ENCODE measurements around the gene CAPN7.
"Not testable (repeated sequence)": the region's sequence is repeated elsewhere in the genome, so short reads cannot be mapped to it uniquely, and the experiment has no call there.

The CAPN7 gene

DNA sequence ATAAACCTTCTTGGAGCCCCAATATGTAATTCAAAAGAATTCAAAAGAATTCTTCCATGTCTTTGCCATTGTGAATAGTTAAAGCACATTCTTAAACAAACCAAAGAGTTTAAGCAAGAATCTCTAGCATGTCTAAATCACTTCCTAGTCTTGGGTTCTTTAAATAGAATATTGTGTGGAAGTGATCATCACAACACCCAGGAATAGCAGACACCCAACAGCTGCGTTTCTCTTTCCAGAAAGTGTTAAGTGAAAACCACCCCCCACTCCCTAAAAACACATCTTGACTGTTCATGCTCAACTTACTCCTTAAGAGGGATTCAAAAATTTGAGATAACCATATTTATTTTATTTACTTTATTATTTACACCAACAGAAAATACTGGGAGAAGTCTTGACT, 24.1 kb upstream of the CAPN7 start:
- H3K27me3 Mint-ChIP-seq (ENCODE audit: low read depth), result peaks cover 37% of the 10 kb centered on the region
- H3K9me3 Mint-ChIP-seq, result no peaks in the 10 kb centered on the region
- no peaks in the 10 kb centered on the region for H3K36me3 Mint-ChIP-seq (ENCODE audit: low read depth)
- H3K4me3 Mint-ChIP-seq, result no peak overlapping the region
- no peak overlapping the region for H3K27ac Mint-ChIP-seq
- peaks cover 7% of the 10 kb centered on the region for H3K4me1 Mint-ChIP-seq (ENCODE audit: low read depth)

DNA sequence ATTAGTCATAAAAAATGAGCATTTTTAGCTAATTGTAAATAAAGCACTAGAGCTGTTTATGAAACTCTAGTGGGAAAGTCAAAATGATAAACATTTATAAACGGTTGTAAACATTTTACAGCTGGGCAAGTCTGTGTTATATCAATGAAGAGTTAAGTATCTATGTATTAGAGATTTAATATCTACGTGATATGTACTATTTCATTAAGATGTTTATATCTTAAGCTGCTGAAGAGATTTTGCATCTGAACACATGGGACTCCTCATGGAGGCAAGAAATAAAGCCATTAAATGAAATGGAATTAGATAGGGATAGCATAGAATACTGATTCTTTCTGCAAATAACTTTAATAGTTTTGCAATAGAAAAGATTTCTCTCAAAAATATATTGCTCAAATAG, 23.0 kb upstream of the CAPN7 start:
- Mint-ChIP-seq H3K4me3 (no peak overlapping the region), H3K36me3 (ENCODE audit: low read depth) (no peaks in the 10 kb centered on the region), H3K27ac (no peak overlapping the region), H3K4me1 (ENCODE audit: low read depth) (peaks cover 7% of the 10 kb centered on the region), H3K27me3 (ENCODE audit: low read depth) (peaks cover 35% of the 10 kb centered on the region), H3K9me3 (no peaks in the 10 kb centered on the region)

DNA sequence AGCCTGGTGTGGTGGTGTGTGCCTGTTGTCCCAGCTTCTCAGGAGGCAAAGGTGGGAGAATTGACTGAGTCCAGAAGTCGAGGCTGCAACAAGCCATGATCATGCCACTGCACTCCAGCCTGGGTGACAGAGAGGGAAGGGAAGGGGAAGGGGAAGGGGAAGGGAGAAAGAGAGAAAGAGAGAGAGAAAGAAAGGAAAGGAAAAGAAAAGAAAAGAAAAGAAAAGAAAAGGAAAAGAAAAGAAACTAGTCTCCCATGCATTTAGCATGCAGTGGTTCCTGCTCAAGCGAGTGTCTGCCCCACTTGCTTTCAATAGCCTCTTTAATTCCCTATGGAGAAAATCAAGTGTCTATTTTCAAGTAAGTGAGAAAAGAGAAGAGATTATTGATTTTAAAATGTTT, 20.6 kb upstream of the CAPN7 start:
- no peaks in the 10 kb centered on the region for H3K9me3 Mint-ChIP-seq
- peaks cover 24% of the 10 kb centered on the region for H3K27me3 Mint-ChIP-seq (ENCODE audit: low read depth)
- no peaks in the 10 kb centered on the region for H3K36me3 Mint-ChIP-seq (ENCODE audit: low read depth)
- H3K4me1 Mint-ChIP-seq (ENCODE audit: low read depth), result peaks cover 1% of the 10 kb centered on the region
- no peak overlapping the region for H3K4me3 Mint-ChIP-seq
- H3K27ac Mint-ChIP-seq, result no peak overlapping the region

DNA sequence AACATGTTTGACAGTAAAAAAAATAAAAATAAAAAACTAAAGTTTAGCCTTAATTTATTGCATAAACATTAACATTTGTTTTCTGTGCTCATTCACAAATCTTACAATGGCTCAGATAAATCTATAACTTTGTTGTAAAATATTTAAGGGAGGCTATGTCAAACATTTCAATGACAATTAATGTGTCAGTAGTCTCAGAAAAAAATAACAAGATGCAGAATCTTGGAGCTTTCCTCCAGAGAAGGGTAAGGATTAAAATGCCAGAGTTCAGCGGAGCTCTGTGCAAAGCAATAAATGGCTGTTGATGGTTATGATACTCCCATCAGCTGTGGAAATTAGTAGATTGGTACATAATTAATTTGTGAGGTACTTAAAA, 20.0 kb upstream of the CAPN7 start:
- no peak overlapping the region for H3K27ac Mint-ChIP-seq
- H3K36me3 Mint-ChIP-seq (ENCODE audit: low read depth), result no peaks in the 10 kb centered on the region
- no peaks in the 10 kb centered on the region for H3K9me3 Mint-ChIP-seq
- no peak overlapping the region for H3K4me3 Mint-ChIP-seq
- H3K27me3 Mint-ChIP-seq (ENCODE audit: low read depth), result peaks cover 20% of the 10 kb centered on the region
- H3K4me1 Mint-ChIP-seq (ENCODE audit: low read depth), result no peaks in the 10 kb centered on the region

DNA sequence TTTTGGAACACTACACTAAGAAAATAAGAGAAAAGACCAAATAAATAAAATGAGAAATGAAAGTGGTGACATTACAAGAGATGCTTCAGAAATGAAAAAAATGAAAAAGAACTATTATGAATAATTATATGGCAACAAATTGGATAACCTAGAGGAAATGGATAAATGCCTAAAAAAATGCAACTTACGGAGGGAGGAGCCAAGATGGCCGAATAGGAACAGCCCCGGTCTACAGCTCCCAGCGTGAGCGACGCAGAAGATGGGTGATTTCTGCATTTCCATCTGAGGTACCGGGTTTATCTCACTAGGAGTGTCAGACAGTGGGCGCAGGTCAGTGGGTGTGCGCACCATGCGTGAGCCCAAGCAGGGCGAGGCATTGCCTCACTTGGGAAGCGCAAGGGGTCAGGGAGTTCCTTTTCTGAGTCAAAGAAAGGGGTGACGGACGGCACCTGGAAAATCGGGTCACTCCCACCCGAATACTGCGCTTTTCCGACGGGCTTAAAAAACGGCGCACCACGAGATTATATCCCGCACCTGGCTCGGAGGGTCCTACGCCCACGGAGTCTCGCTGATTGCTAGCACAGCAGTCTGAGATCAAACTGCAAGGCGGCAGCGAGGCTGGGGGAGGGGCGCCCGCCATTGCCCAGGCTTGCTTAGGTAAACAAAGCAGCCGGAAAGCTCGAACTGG, 19.4 kb upstream of the CAPN7 start:
- not testable (repeated sequence) for H3K27ac Mint-ChIP-seq; H3K4me3 Mint-ChIP-seq; H3K4me1 Mint-ChIP-seq (ENCODE audit: low read depth); H3K9me3 Mint-ChIP-seq; H3K36me3 Mint-ChIP-seq (ENCODE audit: low read depth)
- H3K27me3 Mint-ChIP-seq (ENCODE audit: low read depth), result peaks cover 15% of the 10 kb centered on the region

DNA sequence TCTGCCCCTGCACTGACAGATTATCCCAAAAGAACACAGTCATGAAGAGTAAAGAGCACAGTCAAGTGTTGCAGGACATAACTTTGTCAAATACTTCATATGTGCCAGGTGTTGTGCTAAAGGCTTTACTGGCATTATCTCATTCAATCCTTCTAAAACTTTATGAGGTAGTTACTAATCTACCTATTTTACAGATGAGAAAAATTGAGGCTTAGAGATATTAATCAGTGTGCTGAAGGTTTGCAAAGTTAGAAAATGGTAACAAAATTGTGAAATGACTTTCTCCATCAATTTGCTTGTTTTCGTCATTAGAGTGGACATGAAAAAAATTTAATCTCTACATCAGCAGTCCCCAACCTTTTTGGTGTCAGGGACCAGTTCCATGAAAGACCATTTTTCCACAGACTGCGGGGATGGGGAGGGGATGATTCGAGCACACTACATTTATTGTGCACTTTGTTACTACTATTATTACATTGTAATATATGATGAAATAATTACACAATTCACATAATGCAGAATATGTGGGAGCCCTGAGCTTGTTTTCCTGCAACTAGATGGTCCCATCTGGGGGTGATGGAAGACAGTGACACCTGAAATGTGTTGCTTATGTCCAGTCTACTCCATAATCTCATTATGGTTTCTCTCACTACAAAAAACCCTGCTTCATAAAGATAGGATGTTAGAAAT, 8.6 kb upstream of the CAPN7 start:
- Mint-ChIP-seq H3K9me3 (no peaks in the 10 kb centered on the region), H3K4me3 (no peak overlapping the region), H3K27me3 (ENCODE audit: low read depth) (peaks cover 55% of the 10 kb centered on the region), H3K4me1 (ENCODE audit: low read depth) (no peaks in the 10 kb centered on the region), H3K27ac (no peak overlapping the region), H3K36me3 (ENCODE audit: low read depth) (no peaks in the 10 kb centered on the region)

DNA sequence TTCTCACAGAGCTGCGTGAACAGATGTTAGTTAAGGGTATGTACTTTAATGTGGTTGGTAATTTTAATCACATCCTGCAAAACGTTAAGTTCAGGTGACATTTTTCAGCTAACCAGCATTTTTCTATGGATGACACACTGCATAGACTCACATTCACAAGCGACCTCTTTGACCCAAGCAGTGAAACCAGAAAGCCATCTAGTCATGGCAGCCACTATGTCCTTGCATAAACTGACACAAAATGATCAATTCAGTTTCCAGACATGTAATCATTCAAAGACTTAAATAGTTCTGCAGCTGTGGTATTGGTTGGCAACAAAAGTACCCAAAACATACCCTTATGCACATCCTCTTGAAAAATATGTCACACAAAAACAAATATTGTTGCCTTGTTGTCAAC, 7.4 kb upstream of the CAPN7 start:
- no peak overlapping the region for H3K4me3 Mint-ChIP-seq
- H3K36me3 Mint-ChIP-seq (ENCODE audit: low read depth), result no peaks in the 10 kb centered on the region
- no peaks in the 10 kb centered on the region for H3K9me3 Mint-ChIP-seq
- H3K4me1 Mint-ChIP-seq (ENCODE audit: low read depth), result peaks cover 3% of the 10 kb centered on the region
- peaks cover 43% of the 10 kb centered on the region for H3K27me3 Mint-ChIP-seq (ENCODE audit: low read depth)
- no peak overlapping the region for H3K27ac Mint-ChIP-seq

DNA sequence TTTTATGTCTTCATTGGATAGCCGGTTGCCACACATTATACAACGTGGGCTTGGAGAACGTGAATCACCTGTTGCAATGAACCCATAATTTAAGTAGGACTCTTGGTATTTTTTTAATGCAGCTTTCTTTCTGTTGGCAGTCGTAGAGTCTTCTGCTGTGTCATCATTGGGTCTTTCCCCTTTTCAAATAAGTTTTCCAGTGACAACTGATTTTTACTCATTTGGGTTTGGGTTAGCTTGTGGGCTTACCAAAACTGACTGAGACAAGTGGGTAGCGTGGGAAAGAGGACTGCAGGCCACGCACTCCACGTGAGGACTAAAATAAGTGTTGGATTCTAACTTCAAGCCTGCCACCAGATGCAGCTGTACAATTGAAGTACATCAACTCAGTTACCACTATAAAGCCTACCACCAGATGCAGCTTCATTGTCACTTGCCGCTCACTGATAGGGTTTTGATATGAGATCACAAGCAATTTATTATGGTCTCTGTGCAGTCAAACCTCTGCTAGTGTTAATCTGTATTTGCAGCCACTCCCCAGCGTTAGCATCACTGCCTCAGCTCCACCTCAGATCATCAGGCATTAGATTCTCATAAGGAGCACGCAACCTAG, 6.4 kb upstream of the CAPN7 start:
- Mint-ChIP-seq H3K36me3 (ENCODE audit: low read depth) (no peaks in the 10 kb centered on the region), H3K27me3 (ENCODE audit: low read depth) (peaks cover 34% of the 10 kb centered on the region), H3K4me1 (ENCODE audit: low read depth) (peaks cover 3% of the 10 kb centered on the region), H3K27ac (no peak overlapping the region), H3K4me3 (no peak overlapping the region), H3K9me3 (no peaks in the 10 kb centered on the region)

DNA sequence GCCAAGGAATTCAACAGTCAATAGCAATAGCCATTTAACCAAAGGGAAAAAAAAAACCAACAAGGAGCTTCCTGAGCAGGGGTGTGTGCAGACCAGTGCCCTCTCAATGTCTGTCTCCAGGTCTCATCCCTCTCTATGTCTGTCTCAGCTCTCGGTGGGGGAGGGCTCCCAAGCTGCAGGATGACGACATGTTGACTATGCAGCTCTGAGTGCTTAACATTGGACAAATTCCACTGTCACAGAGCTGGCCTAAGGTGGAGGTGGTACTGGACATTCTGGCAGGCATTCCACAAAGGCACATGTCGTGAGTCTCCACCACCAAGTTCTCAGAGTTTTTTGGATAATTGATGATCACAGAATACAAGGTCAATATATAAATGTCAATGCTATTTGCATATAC, 2.0 kb upstream of the CAPN7 start:
- Mint-ChIP-seq H3K36me3 (ENCODE audit: low read depth) (peaks cover 1% of the 10 kb centered on the region), H3K27ac (no peak overlapping the region), H3K9me3 (no peaks in the 10 kb centered on the region), H3K27me3 (ENCODE audit: low read depth) (no peaks in the 10 kb centered on the region), H3K4me1 (ENCODE audit: low read depth) (peaks cover 20% of the 10 kb centered on the region), H3K4me3 (no peak overlapping the region)

DNA sequence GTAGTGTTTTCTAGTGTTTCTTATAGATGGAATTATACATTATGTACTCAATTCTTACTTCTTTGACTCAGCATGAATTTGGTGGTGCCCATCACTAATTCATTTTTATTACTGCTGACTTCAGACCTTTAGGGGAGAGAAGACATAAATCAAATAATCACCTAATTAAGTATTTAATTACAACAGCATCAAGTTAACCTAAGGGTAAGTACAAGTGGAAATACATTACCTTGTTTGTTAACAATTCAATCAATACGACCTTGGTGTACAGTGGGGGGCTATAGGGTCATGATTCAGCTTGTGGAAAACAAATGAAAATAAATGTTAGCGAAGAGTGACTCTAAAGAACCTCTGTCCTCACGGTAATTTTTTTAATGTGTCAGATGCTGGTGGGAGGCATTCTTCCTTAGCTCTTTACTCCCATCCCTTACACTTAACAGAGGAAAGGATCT, 538 bp upstream of the CAPN7 start:
- Mint-ChIP-seq H3K4me1 (ENCODE audit: low read depth) (peaks cover 20% of the 10 kb centered on the region), H3K4me3 (peak overlapping the region; percentile 89), H3K36me3 (ENCODE audit: low read depth) (peaks cover 1% of the 10 kb centered on the region), H3K27me3 (ENCODE audit: low read depth) (no peaks in the 10 kb centered on the region), H3K9me3 (no peaks in the 10 kb centered on the region), H3K27ac (peak overlapping the region; percentile 82)

DNA sequence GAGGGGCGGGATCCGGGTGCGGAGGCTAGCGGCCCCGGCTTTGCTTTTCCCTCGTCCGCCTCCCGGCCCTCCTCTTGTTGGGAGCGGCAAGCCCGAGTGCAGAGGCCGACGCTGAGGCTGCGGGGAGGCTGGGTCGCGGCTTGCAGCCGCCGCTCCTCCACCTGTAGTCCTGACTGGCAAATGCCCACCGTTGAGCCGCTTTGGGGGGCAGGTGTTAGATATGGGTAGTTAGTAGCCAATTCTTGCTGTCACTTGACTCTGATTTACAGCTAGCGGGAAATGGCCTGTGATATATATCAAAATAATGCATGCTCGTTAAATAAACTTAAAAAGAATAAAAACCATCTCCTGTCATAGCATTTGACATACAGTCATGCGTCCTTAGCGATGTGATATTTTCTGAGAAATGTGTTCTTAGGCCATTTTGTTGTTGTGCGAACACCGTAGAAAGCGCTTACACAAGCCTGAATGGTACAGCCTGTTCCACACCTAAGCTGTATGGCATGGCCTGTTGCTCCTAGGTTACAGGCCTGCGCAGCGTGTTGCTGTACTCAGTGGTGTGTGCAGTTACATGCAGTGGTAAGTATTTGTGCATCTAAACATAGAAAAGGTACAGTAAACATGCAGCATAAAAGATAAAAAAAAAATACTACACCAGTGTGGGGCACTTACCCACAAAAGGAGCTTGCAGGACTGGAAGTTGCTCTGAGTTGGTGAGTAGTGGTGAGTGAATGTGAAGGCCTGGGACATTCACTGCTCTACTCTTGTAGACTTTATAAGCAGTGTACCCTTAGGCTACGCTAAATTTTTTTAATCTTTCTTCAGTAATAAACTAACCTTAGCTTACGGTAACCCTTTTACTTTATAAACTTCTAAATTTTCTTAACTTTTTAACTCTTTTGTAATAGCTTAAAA, 873 bp downstream of the CAPN7 start:
- Mint-ChIP-seq H3K9me3 (no peaks in the 10 kb centered on the region), H3K36me3 (ENCODE audit: low read depth) (peaks cover 3% of the 10 kb centered on the region), H3K27me3 (ENCODE audit: low read depth) (no peaks in the 10 kb centered on the region), H3K4me3 (peak overlapping the region; percentile 95), H3K4me1 (ENCODE audit: low read depth) (peaks cover 20% of the 10 kb centered on the region), H3K27ac (peak overlapping the region; percentile 95)

DNA sequence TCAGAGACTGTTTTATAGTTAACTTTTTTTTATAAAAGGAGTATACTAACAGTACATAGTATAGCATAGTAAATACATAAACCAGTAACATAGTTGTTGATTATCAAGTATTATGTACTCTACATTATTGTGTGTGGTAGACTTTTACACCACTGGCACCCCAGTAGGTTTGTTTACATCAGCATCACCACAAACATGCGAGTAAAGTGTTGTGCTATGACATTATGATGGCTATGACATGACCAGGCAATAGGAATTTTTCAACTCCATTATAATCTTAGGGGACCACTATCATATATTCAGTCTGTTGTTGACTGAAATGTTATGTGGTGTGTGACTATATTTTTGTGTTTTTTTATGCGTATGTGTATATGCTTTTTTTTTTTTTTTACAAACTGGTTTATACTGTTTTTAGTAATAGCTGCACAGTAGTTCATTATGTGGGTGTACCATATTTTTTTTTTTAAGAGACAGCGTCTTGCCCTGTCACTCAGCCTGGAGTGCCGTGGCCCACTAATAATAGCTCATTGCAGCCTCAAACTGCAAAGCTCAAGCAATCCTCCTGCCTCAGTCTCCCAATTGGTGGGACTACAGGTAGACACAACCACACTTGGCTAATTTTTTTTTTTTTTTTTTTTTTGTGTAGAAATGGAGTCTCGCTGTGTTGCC, 1.9 kb downstream of the CAPN7 start:
- Mint-ChIP-seq H3K36me3 (ENCODE audit: low read depth) (peaks cover 9% of the 10 kb centered on the region), H3K27me3 (ENCODE audit: low read depth) (no peaks in the 10 kb centered on the region), H3K27ac (peak overlapping the region; percentile 67), H3K4me3 (peak overlapping the region; percentile 95), H3K9me3 (no peaks in the 10 kb centered on the region), H3K4me1 (ENCODE audit: low read depth) (peaks cover 20% of the 10 kb centered on the region)

DNA sequence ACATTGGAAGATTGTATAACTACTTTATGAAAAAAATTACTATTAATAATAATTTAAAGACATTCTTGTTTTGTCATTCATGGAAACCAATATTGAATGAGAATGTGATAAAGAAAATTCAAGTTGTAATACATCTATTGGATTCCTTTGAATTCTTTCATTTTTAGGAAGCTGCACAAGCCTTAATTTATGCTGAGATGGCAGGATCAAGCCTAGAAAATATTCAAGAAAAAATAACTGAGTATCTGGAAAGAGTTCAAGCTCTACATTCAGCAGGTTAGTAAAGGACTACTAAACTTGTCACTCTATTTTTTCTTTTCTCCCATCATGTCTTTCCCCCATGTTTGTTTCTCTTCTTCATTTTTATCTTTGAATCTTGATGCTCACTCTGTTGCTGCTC, 5.9 kb downstream of the CAPN7 start:
- peaks cover 11% of the 10 kb centered on the region for H3K4me1 Mint-ChIP-seq (ENCODE audit: low read depth)
- H3K27ac Mint-ChIP-seq, result no peak overlapping the region
- H3K36me3 Mint-ChIP-seq (ENCODE audit: low read depth), result peaks cover 27% of the 10 kb centered on the region
- H3K27me3 Mint-ChIP-seq (ENCODE audit: low read depth), result no peaks in the 10 kb centered on the region
- H3K9me3 Mint-ChIP-seq, result no peaks in the 10 kb centered on the region
- H3K4me3 Mint-ChIP-seq, result no peak overlapping the region

DNA sequence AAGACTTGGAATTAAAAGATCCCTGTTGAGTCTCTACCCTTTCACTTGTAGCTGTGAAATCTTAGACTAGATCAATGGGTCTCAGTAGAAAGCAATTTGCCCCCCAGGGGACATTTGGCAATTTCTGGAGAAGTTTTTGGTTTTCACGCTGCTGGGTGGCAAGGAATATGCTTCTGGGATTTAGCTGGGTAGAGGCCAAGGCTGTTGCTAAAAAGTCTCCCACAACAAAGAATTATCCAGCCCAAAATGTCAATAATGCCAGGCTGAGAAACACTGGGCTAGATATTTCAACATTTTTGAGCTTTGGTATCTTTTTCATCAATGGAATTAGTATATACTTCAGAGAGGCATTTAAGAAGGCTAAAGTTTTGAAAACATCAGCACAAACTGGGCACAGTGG, 8.7 kb downstream of the CAPN7 start:
- no peak overlapping the region for H3K27ac Mint-ChIP-seq
- no peak overlapping the region for H3K4me3 Mint-ChIP-seq
- peaks cover 3% of the 10 kb centered on the region for H3K4me1 Mint-ChIP-seq (ENCODE audit: low read depth)

More for the DNA sequence above, 8.7 kb downstream of the CAPN7 start:
- H3K9me3 Mint-ChIP-seq, result no peaks in the 10 kb centered on the region
- no peaks in the 10 kb centered on the region for H3K27me3 Mint-ChIP-seq (ENCODE audit: low read depth)
- H3K36me3 Mint-ChIP-seq (ENCODE audit: low read depth), result peaks cover 45% of the 10 kb centered on the region
